HG02885 (cell line): ENCODE data around the gene FBLN1.
"Not testable (repeated sequence)": the region's sequence is repeated elsewhere in the genome, so short reads cannot be mapped to it uniquely, and the experiment has no call there.

ENCODE experiments used
- ATAC-seq: cut with Tn5 transposase; IDR thresholded peaks from one replicate; pipeline ENCODE4 v1.9.1; 2021; ENCODE audit warnings: mild to moderate bottlenecking; ENCODE audit not compliant: unreplicated experiment, poor library complexity

Gene FBLN1

GRCh38 chr22:45599836-45600577 lies 97.3 kb downstream of the FBLN1 start:
- ATAC-seq = no peak

GRCh38 chr22:45600790-45601730 lies 98.4 kb downstream of the FBLN1 start:
- no peak for ATAC-seq

GRCh38 chr22:45602004-45602733 lies 99.5 kb downstream of the FBLN1 start:
- no peak for ATAC-seq

- ATAC-seq = no peak
Observed at GRCh38 chr22:45602824-45603595, 100.3 kb downstream of the FBLN1 start.

- no peak for ATAC-seq
Observed at GRCh38 chr22:45603619-45604018, 100.9 kb downstream of the FBLN1 start.

GRCh38 chr22:45608045-45608444 lies 105.4 kb downstream of the FBLN1 start:
- ATAC-seq = not testable (repeated sequence)

- no peak for ATAC-seq
Observed at GRCh38 chr22:45608763-45609180, 106.1 kb downstream of the FBLN1 start.

GRCh38 chr22:45612451-45612901 lies 109.8 kb downstream of the FBLN1 start:
- ATAC-seq = no peak

- ATAC-seq = no peak
Observed at GRCh38 chr22:45612940-45613339, 110.3 kb downstream of the FBLN1 start.

- no peak for ATAC-seq
Observed at GRCh38 chr22:45615364-45615763, 112.7 kb downstream of the FBLN1 start.

- no peak for ATAC-seq
Observed at GRCh38 chr22:45616432-45616831, 113.7 kb downstream of the FBLN1 start.

GRCh38 chr22:45617948-45618347 lies 115.3 kb downstream of the FBLN1 start:
- no peak for ATAC-seq

GRCh38 chr22:45620706-45621105 lies 118.0 kb downstream of the FBLN1 start:
- ATAC-seq = no peak

- no peak for ATAC-seq
Observed at GRCh38 chr22:45621836-45622600, 119.3 kb downstream of the FBLN1 start.

GRCh38 chr22:45623464-45624145 lies 120.9 kb downstream of the FBLN1 start:
- ATAC-seq = not testable (repeated sequence)

GRCh38 chr22:45626198-45626651 lies 123.5 kb downstream of the FBLN1 start:
- ATAC-seq = no peak

- ATAC-seq = no peak
Observed at GRCh38 chr22:45627489-45628233, 125.0 kb downstream of the FBLN1 start.

- ATAC-seq = no peak
Observed at GRCh38 chr22:45628515-45628914, 125.8 kb downstream of the FBLN1 start.
